IPS-15b (cell line): Measurements from ENCODE around the gene PGAP1.

ENCODE experiments used
- H3K27me3 ChIP-seq: one replicate; pipeline ENCODE4 v1.6.1; 2013; ENCODE audit warnings: low read length; ENCODE audit not compliant: control insufficient read depth, insufficient read depth
- H3K36me3 ChIP-seq: one replicate; pipeline ENCODE4 v1.6.1; 2013; ENCODE audit warnings: low read length; ENCODE audit not compliant: control insufficient read depth, insufficient read depth
- H3K4me1 ChIP-seq: one replicate; pipeline ENCODE4 v1.6.1; 2013; ENCODE audit warnings: mild to moderate bottlenecking, low read length; ENCODE audit not compliant: control insufficient read depth, insufficient read depth
- H3K4me3 ChIP-seq: one replicate; pipeline ENCODE4 v1.5.1; 2013; ENCODE audit warnings: low read depth, low read length
- H3K9ac ChIP-seq: one replicate; pipeline ENCODE4 v1.6.1; 2013; ENCODE audit warnings: low read depth, mild to moderate bottlenecking, low read length
- H3K9me3 ChIP-seq: one replicate; pipeline ENCODE4 v1.6.1; 2013; ENCODE audit warnings: mild to moderate bottlenecking, low read length; ENCODE audit not compliant: control insufficient read depth, insufficient read depth

Gene PGAP1

DNA sequence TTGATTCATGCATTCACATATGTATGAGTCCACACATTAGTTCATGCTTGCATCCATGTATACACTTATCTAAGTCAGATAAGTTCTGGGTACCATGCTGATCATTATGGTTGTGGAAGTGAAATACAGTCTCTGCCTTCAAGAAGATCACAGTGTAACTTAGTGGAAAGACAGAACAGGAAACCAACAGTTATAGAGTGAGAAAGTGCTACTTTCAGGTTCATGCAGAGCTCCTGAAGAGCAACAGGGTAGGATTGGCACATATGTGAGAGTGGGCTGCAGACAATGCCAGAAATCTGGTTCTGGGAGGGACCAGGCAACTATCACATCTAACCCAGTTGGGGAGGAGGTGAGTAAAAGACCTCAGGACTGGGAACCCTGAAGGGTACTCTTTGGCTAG, 35.4 kb upstream of the PGAP1 start:
- H3K4me3 ChIP-seq = no peak overlapping the region
- H3K4me1 ChIP-seq = peaks cover 8% of the 10 kb centered on the region
- H3K36me3 ChIP-seq = no peaks in the 10 kb centered on the region
- H3K9me3 ChIP-seq = no peaks in the 10 kb centered on the region
- H3K9ac ChIP-seq = no peak overlapping the region
- no peaks in the 10 kb centered on the region for H3K27me3 ChIP-seq

DNA sequence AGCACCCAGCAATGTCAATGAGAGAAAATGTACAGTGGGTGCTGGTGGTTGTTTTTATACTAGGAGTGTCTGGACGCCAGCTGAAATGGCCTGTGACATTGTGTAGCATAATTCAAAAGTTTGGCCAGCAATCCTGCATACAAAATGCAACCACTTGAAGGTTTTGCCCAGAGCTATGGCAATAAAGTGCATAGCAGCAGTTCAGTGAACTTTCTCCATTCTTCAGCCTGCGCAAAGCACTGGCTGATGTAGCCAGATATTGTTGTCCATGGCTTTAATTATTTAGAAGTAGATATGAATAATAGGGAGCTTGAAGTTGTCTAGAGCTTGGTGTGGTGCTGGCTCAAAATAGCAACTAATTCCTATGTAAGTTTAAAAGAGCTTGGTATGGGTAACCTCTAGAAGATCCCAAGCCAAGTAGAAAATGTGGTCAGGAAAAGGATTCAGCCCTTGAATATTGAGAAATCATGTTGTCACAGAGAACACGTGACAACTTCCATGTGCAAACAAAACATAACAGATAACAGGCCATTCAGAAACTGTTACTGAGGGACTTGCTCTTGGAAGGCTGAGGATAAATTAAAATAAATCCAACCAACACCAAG, 33.3 kb upstream of the PGAP1 start:
- Histone ChIP-seq H3K9ac (no peak overlapping the region), H3K4me3 (no peak overlapping the region), H3K27me3 (no peaks in the 10 kb centered on the region), H3K36me3 (no peaks in the 10 kb centered on the region), H3K4me1 (peaks cover 8% of the 10 kb centered on the region), H3K9me3 (no peaks in the 10 kb centered on the region)

GRCh38 chr2:196959281-196959680, 32.8 kb upstream of the PGAP1 start:
- H3K9ac ChIP-seq = no peak overlapping the region
- H3K27me3 ChIP-seq = no peaks in the 10 kb centered on the region
- no peaks in the 10 kb centered on the region for H3K36me3 ChIP-seq
- H3K4me3 ChIP-seq = no peak overlapping the region
- peaks cover 8% of the 10 kb centered on the region for H3K4me1 ChIP-seq
- no peaks in the 10 kb centered on the region for H3K9me3 ChIP-seq

- Histone ChIP-seq H3K4me1 (peaks cover 8% of the 10 kb centered on the region), H3K9ac (no peak overlapping the region), H3K36me3 (no peaks in the 10 kb centered on the region), H3K27me3 (no peaks in the 10 kb centered on the region), H3K9me3 (no peaks in the 10 kb centered on the region), H3K4me3 (no peak overlapping the region)
These were observed 31.5 kb upstream of the PGAP1 start for GRCh38 chr2:196957881-196958525.

GRCh38 chr2:196957442-196957841, 30.9 kb upstream of the PGAP1 start:
- H3K4me3 ChIP-seq = no peak overlapping the region
- no peak overlapping the region for H3K9ac ChIP-seq
- H3K9me3 ChIP-seq = no peaks in the 10 kb centered on the region
- H3K36me3 ChIP-seq = no peaks in the 10 kb centered on the region
- peaks cover 8% of the 10 kb centered on the region for H3K4me1 ChIP-seq
- H3K27me3 ChIP-seq = no peaks in the 10 kb centered on the region

DNA sequence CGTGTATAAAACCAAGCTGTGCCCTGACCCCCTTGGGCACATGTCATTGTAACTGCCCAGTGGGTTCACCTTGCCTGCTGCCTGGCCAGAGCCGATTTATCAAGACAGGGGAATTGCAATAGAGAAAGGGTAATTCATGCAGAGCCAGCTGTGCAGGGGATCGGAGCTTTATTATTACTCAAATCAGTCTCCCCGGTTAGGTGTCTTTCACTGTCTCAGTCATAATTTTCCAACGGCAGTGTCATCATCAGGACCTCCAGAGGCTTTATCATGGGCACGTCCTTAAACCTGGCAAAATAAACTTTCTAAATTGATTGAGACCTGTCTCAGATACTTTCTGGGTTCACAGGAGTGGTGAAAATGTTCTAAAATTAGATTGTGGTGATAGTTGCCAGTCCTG, 29.6 kb upstream of the PGAP1 start:
- Histone ChIP-seq H3K9me3 (no peaks in the 10 kb centered on the region), H3K4me3 (no peak overlapping the region), H3K9ac (no peak overlapping the region), H3K27me3 (no peaks in the 10 kb centered on the region), H3K36me3 (no peaks in the 10 kb centered on the region), H3K4me1 (peaks cover 8% of the 10 kb centered on the region)

DNA sequence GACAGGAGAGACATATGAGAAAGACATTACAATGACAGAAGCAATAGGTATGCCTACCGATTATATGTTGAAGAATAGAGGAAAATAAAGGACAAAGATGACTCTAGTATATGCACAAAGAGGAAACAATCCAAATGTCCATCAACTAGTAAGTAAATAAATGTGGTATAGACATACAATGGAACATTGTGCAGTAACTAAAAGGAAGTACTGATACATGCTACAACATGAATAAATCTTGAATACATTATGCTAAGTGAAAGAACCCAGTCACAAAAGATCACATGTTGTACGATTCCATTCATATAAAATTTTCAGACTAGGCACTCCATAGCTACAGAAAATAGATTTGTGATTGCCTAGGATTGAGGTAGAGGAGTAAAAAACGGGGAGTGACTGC, 28.5 kb upstream of the PGAP1 start:
- H3K9me3 ChIP-seq = no peaks in the 10 kb centered on the region
- H3K9ac ChIP-seq = no peak overlapping the region
- no peaks in the 10 kb centered on the region for H3K27me3 ChIP-seq
- no peak overlapping the region for H3K4me3 ChIP-seq
- H3K36me3 ChIP-seq = no peaks in the 10 kb centered on the region
- H3K4me1 ChIP-seq = peaks cover 8% of the 10 kb centered on the region

DNA sequence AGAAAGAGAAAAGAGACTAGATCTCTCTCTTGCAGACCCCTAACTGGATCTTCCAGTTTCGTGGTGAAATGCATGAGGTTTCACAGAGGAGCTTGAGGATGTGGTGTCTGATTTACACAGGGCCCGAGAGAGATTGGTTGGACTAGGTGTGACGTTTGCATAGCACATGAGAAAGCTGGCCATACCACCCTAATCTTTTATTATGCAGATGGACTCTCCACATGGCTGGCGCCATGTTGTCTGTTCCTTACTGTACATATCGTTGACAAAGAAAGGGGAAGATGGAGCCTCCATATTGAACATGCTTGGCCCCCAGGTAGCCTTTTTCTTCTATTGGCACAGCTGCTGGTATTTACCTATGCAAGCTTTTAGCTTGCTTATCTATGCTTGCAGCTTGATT, 27.5 kb upstream of the PGAP1 start:
- no peaks in the 10 kb centered on the region for H3K36me3 ChIP-seq
- H3K4me1 ChIP-seq = peaks cover 8% of the 10 kb centered on the region
- no peaks in the 10 kb centered on the region for H3K27me3 ChIP-seq
- H3K9me3 ChIP-seq = no peaks in the 10 kb centered on the region
- no peak overlapping the region for H3K4me3 ChIP-seq
- no peak overlapping the region for H3K9ac ChIP-seq

- no peak overlapping the region for H3K4me3 ChIP-seq
- H3K36me3 ChIP-seq = no peaks in the 10 kb centered on the region
- H3K4me1 ChIP-seq = peaks cover 6% of the 10 kb centered on the region
- no peaks in the 10 kb centered on the region for H3K9me3 ChIP-seq
- no peaks in the 10 kb centered on the region for H3K27me3 ChIP-seq
- no peak overlapping the region for H3K9ac ChIP-seq
These were observed 26.4 kb upstream of the PGAP1 start for GRCh38 chr2:196952936-196953335.

DNA sequence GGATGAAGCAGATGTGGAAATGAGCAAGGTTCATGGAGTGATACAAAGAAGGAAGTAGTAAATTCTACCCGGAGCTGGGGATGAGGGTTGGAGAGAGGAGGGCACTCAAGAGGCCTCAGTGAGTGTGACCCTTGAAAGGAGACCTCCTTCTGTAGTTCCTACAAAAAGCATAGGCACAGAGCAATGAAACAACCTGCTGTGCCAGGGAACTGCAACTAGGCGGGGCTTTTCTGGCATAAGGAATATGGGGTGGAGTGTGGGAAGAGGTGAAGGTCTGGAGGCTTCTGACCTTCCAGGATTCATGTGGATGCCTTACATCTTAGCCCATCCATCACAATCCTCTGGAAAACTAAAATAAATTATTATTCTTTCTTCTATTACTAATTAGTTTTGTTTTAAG, 25.5 kb upstream of the PGAP1 start:
- Histone ChIP-seq H3K36me3 (no peaks in the 10 kb centered on the region), H3K4me1 (peaks cover 6% of the 10 kb centered on the region), H3K27me3 (no peaks in the 10 kb centered on the region), H3K4me3 (no peak overlapping the region), H3K9ac (no peak overlapping the region), H3K9me3 (no peaks in the 10 kb centered on the region)

- Histone ChIP-seq H3K4me1 (no peaks in the 10 kb centered on the region), H3K36me3 (no peaks in the 10 kb centered on the region), H3K27me3 (no peaks in the 10 kb centered on the region), H3K4me3 (no peak overlapping the region), H3K9ac (no peak overlapping the region), H3K9me3 (no peaks in the 10 kb centered on the region)
These were observed 22.6 kb upstream of the PGAP1 start for GRCh38 chr2:196949116-196949515.

GRCh38 chr2:196944570-196944969, 18.1 kb upstream of the PGAP1 start:
- H3K9ac ChIP-seq = no peak overlapping the region
- H3K36me3 ChIP-seq = no peaks in the 10 kb centered on the region
- H3K27me3 ChIP-seq = no peaks in the 10 kb centered on the region
- H3K4me3 ChIP-seq = no peak overlapping the region
- H3K9me3 ChIP-seq = no peaks in the 10 kb centered on the region
- H3K4me1 ChIP-seq = no peaks in the 10 kb centered on the region
